ENCODE data around the gene PDE1C.

The PDE1C gene

DNA sequence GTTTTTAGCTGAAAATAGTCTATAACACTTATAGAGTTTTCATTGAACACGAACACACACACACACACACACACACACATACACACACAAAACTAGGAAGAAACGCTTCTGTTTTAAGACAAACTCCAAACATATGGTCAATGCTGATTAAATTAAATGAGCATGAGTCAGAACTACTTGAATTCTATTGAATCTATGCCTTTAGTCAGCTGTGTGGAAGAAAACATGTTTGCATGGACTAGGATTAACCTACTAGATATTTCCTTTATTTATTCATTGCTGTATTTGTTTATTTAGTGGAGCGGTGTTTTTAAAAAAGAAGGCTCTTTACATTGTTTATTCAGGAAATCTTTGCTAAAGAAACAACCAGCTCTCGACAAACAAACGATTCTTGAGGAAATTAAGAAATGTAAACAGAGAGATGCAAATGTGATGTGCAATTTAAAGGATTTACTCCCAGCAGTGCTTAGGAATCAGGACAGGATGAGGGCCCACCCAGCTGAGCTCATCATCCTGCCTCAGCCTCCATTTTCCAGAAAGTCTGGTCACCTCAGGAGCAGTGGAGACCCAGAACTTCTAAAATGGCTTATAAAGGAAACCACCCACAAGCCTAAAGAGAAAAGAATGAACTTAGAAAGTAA lies 83.2 kb downstream of the PDE1C start:
- no peak for DNase-seq

DNA sequence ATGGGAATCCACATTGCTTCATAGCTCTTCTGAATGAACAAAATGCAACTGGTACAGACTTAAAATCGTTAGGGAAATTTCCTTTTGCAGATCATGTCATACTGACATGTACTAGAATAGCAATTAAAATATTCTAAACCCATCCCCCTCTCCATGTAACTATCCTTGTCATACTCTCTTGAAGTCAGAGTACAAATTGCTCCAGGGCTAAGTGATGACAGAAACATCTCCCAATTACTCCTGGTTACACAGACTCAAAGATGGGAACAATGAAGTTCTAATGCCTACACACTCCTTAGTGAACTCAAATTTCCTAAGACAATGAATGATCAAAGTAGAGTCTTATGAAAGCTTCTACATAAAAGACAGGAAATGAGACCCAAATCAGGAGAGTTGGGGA lies 87.2 kb downstream of the PDE1C start:
- DNase-seq: no peak

DNA sequence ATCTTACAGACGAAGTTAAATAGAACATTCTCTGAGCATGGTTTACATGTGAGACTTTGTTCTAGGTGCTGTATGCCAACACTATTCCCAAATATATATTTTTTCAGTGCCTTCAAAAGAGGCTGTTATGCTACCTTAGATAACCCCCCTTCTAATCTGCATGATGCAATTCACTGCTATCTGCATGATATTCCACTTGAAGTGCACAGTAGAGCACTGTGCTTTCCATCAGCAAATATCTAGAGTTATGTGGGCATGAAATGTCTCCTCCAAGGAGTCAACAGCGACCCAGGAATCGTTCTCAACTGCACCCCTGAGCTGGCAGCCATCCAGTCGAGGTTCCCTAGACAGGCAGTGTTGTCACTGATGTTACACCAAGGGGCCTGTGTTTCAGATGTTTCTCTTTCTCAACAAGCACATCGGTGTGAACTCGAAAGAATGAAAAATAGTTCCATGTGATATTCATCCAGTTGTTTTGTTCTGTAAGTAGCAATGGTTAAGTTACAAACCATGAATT lies 88.3 kb downstream of the PDE1C start:
- DNase-seq: no peak

DNA sequence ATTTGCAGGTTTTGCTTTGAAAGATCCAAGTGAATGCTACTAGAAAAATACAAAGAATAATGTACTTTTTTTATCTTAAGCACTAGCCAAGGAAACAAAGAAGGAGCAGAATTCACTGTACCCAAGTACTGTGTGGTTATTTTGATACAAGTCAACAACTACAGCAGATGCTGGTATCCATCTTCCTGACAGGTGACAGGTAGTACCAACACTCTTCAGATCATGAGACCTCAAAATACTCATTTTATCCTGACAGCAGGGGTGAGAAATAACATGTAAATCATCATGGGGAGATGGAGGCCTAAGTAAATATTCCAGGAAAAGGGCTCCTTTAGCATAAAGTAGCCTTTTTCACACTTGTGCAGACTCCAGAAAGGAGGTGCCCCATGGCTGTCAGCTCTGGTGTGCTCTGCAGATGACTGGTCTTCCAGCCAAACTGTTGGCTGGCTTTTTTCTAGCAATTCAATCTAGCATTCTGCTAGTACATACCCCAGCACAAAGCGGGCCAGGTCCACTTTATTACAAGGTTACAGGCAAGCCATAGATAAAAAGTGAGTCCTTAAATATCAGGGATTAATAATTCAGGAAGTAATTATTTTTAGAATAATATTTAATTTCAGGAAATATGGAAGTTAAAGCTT lies 90.4 kb downstream of the PDE1C start:
- DNase-seq: no peak

DNA sequence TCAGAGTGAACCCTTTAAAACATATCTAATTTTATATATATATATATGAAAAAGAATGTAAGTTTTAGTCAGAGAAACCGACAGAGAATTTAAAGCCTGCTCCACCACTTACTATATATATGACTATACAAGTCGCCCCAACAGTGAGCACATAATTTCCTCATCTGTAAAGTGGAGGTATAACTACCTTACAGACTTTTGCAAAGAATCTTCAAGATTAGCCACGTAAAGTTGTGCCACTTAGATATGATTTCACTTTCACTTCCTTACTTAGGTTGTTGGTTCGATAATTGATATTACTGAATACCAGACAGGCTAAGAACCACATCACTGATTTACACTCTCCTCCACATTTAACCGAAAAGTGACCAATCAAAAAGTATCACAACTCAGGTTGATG lies 94.7 kb downstream of the PDE1C start:
- no peak for DNase-seq

DNA sequence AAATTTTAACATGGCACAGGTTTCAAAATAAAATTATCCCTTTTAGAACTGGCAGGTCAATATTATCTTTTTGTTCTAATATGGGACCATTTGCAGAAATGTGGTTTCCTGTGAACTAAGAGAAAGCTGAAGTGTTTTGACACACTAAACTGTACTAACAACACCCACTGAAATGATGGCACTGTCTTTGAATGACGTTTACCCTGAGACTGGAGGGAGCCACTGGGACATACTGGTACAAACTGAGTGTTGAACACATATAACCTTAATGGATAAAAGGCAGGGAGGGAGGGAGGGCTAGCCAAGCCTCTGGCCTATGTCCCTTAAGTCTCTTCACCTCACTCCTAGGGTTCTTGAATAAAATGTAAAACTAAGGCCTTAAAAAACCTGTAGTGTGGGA lies 95.9 kb downstream of the PDE1C start:
- DNase-seq: no peak

DNA sequence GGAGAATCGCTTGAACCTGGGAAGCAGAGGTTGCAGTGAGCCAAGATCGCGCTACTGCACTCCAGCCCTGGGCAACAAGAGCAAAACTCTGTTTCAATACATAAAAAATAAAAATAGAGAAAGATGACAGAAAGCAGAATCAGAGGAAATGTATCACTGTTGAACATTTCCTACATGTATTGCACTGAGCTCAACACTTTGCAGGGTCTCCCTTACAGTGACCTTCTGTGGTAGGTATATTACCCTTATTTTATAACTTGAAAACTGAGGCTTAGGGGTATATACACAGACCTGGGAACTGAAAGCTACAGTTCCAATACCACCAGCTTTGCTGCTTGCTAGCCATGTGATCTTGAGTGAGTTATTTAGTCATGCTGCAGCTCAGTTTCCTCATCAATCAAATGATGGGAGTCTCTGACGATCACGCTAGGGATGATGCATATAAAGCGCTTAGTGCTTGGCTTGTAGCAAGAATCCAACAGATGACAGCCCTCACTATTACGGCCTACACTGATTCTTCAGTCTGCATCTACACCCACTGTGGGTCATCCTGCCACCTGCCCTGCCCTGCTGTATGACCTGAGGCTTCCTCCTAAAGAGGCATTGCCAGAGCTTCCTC lies 99.0 kb downstream of the PDE1C start:
- DNase-seq: no peak

DNA sequence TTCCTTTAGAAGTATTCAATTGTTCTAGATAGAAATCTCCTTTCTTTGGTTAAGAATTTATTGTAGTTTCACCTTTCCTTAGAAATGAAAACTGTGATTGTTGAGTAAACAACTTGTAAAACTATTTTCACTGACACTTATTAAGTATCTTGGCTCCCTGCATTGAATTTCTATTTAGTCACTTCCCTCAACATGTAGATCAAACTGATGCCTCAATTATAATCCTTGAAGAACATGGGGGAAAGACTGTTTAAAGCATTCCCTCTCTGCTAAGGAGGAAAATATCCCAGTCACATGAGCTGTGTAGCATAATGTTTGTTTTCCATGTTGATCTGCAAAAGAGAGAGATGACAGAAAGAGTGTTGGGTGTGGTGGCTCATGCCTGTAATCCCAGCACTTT lies 99.7 kb downstream of the PDE1C start:
- DNase-seq: no peak

DNA sequence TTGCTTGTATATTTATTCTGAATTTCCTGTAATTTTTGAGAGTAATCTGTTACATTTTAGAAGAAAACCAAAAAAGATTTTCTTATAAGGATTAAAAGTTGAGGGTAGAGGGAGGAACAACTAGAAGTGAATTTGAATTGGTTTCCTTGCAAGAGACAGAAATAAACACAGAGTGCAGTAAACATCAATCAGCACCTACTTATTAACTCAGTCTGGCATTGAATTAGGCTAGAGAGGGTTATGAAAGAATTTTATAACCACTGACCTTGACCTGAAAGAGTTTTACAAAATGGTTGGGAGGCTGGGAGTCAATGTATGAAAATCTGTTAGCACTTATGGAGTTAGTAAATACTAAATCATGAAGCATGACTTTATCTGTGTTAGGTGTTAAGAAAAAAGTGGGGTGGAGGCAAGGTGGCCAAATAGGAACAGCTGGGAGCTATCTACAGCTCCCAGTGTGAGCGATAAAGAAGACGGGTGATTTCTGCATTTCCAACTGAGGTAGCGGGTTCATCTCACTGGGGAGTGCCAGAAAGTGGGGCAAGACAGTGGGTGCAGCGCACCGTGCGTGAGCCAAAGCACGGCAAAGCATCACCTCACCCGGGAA lies 106.5 kb downstream of the PDE1C start:
- no peak for DNase-seq

DNA sequence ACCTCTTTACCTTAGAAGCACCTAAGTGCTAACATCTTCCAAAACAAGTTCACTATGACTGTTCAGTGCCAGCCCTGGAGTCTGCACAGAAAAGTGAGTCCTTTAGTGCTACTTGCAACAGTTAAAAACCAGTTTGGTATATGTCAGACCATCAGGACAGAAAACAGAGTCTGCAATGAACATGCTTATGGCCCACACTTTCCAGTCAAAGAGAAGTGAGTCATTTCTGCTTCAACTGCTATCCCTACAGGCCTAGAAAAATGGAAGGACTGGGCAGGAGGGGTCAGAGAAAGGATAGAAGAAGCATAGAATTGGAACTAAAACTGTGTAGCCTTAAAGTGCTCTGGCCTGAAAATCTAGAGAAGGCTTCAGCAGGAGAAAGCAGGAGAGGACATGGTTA lies 108.0 kb downstream of the PDE1C start:
- no peak for DNase-seq

DNA sequence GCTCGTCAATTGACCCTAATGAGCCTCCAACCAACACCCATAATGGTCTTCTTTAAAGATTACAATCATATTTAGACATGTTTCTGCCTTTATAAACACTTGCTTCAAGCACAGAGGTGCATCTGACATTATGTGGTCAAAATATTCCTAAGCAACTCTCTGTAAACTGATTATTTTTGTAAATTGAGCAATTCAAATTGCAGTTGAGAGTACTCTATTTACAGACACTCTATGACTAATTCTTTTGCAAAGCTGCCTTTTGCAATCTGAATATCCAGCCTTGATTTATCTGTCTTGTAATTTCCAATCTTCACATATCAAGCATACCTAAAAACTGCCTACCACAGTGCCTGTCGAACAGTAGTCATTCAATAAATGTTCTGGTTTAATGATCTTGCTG lies 112.0 kb downstream of the PDE1C start:
- no peak for DNase-seq

DNA sequence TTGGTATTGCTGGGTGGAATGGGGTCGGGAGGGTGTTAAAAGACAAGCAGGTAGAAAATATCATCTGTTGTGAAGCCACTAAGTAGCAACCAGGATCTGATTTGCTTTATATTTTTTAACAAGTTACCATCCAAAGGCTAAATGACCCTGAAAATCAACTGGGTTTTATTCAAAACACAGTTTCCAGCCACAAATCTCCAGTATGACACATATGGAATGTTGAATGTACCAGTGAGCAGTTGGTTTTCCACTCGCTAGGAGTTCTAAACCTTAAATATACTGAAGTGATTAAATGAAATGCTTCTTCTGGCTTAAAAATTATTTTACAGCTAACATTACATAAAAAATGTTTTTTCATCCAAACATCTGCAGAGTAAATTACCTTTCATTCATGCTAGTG lies 112.5 kb downstream of the PDE1C start:
- no peak for DNase-seq

DNA sequence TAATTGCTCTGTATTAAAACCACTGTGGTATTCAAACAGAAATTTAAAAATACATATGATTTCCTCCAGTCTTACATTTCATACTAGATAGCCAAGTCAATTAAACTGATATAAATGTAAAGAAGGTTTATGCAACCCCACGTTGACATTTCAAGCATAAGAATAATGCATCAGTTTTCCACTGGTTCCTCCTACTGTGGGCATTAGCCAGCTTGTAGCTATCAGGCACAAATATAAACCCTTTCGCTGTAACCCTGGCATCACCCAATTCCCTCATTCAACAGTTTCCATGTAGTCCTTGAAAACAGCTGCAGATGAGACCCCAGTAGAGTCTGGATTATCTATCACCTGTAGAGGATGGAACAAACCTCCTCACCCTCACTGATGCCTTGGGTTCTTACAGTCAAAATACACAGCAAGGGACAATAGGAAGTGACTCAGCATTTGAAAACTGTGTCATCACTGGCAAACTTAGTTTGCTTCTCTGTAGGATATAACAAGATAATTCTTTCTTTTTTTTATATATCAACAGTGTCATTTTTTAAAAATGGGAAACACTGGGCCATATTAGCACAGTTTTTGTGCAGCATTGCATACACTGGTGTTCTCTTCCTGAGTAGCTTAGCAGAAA lies 113.0 kb downstream of the PDE1C start:
- DNase-seq: no peak

DNA sequence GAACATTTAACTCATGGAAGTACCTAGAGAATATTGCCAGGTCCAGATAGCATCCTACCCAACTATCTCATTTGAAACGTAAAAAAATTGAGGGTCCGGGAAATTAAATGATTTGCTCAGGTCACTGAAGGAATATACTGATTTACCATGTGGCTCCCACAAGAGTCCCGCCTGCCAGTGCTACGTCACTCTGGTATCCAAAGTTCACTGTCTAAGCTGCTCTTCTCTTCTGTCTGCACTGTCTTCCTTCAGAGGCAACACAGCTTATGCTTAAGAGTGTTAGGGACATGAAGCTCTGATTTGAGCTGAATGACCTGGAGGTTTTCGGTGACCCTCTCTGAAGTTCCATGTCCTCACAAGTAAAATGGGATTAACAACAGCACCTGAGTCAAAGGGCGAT lies 114.6 kb downstream of the PDE1C start:
- DNase-seq: no peak

DNA sequence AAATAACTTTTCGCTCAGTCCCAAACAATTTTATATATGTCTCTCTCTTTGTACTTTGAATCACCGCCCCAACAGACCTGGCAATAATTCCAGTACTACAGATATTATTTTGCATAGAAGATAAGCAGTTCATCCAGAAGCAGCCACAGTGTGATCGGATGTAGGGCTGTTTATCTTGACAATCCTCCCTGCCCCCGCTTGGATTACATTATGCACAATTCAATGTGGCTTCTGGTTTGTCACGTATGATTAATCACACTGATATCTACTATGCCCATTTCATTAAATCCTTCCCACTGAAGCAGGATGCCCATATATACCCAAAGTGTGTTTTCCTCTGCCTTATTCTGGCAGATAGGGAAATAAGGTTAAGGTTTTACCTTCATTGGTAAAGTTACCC lies 115.2 kb downstream of the PDE1C start:
- DNase-seq: no peak

DNA sequence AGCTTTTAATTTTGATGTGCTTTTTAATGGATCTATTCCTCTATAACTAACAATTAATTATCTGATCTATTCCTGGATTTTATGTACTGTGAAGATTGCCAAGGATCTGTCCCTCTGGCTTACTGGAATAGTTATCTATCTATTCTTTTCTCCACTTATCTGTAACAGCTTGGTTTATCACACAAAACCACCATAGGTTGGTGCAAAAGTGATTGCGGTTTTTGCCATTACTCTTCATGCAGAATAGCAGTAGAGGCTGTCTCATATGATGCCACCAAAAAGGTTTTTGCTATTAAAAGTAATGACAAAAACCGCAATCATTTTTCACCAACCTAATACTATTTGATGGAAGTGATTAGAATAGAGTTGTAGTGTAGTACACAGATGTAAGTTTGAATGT lies 115.7 kb downstream of the PDE1C start:
- DNase-seq: no peak

DNA sequence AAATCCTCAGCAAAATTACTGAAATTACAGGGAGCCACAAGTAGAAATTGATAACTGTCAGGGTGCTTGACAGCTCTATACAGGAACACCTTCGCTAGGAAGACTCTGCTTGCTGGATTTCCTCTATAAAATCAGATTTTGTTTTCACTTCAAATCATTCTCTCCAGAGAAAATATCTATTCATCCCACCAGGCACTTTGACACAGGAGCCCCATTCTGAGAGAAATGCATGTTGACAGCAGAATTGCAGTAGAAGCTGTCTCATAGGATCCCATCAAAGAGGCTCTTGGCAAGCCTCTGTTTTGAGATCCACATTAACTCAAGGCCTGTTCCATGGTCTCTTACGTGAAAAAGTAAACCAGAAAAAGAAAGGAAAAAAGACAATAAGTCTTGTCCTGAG lies 116.8 kb downstream of the PDE1C start:
- DNase-seq: no peak

DNA sequence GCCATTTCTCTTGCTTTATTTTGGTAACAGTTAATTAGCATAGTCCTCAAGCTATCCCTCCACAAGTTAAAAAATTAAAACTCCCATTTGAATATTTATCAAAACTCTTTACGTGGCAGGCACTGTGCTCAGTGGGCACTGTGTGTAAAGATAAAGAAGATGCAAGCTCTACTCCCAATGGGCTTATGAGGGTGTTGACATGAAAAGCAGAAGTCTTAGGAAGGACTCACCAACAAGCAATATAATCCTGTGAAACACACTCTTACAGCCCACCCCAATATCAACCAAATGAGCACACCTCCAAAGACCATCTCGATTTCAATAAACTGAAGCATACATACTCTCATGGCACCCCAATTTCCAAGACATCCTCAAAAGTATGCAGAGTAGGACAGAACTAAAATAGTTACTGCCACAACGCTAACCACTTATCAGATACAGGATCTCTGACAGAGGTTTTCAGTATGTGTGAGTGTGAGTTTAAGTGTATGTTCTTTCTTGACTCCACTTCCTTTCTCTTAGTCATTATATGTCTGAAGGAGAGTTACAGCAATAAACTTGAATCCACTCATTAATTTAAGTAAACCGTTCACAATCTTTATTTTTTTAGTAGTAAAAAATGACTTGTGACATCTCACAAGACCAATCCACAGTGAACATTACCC lies 120.0 kb downstream of the PDE1C start:
- no peak for DNase-seq

DNA sequence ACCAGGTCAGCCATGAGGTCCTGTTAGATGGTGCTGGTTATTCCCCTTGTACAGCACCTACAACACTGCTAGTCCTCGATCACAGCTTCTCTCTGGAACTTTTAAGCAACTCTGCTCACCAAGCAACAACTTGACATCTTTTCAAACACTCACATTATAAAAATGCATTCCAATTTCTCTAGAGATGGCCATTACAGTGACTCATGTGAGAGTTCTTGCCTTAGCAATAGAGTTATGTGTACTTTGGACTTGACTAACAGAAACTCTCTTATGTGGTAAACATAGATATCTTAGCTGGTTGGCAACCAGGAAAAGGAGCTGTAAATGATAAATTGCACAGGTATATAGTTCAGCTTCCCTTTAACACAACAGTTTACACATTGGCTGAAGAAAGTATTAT lies 122.2 kb downstream of the PDE1C start:
- DNase-seq: no peak

DNA sequence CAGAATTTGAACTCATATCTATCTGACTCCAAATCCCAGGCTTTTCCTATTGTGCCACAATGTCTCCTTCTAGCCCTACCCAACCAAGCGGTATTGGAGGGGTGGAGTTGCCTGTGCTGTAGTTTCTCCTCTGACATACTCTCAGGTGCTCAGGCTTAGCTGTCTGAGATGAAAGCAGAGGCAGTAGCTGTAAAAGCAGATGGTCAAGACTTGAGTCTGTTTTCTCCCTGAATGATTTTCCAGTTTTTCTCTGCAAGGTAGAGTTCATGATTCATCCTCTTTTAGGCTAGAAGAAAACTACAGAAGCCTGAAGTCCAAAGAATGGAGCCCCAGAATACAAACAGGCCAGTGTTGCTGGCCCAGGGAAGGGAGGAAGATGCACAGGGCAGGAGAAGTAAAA lies 130.0 kb downstream of the PDE1C start:
- no peak for DNase-seq

DNA sequence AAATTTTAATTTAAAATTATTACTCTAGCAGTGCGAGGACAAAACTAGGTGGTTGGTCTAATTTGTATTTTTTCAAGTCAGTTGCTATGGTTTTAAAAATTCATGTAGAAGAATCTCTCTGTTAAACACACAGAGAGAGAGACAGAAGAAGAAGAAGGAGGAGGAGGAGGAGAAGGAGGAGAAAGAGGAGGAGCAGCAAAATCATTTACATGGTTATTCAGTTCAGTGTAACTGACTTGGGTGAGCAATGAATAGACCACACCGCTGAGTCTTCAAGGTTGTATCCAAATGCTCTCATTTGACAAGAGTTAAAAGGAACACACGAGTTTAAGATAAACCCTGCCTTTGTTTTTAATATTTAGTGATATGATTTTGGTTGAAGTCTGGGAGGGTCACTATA lies 131.1 kb downstream of the PDE1C start:
- DNase-seq: no peak

DNA sequence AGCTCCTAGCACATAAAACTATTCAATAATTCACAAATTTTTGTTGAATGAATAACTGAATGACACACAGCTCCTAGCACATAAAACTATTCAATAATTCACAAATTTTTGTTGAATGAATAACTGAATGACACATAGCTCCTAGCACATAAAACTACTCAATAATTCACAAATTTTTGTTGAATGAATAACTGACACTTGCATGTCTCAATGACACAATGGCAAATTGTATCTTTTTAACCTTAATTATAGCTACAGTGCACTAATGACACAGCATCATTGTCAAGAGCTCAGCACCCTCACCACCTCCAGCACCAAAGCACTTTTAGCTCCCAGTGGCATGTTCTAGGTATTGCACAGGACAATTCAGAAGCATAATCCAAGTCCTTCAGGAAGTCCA lies 131.6 kb downstream of the PDE1C start:
- DNase-seq: no peak

DNA sequence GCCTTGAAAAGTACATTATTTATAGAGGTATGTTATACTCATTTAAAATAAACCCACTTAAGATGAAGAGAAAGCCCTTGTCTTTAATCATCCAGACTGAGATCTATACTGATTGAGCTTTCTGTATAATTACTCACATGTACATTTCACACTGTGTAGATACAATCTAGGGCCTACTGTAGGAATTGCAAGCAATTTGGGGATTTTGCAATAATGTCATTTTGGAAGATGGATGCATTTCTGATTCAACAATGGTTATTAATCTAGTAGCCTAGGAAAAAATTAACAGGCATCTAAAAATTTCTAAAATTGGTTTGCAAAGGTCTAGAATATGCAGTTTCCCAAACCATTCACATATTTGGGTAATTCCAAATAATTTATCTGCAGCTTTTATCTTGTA lies 132.2 kb downstream of the PDE1C start:
- DNase-seq: no peak

Measured in activated CD4-positive, CD25-positive, alpha-beta regulatory T cell (primary cell).